EH (cell line): ENCODE data around the gene KRT84.
"Not testable (repeated sequence)": the region's sequence is repeated elsewhere in the genome, so short reads cannot be mapped to it uniquely, and the experiment has no call there.

ENCODE experiments used
- DNase-seq: peaks from one replicate; pipeline ENCODE4 v3.0.0-alpha.2; 2015; ENCODE audit warnings: low read depth

Gene KRT84

DNA sequence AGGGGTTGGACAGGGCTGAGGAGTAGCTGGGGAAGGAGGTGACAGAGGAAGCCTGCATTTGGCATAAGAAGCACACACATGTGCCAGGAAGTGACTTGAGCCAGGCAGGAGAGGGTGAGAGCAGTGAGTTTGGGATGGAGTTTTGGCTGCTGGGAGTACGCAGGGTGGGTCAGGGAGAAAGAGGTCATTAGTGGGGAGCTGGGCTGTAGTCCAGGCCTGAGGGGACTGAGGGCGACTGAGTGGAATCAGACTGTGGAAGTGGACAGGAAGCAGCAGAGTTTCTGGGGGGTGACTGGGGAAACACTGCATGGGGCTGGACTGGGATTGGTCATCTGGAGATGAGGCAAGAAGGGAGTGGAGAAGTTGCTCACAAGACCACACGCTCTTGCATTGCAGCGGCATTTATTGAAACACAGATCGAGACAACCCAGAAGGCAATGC is 25.8 kb downstream of the KRT84 start:
- no peak for DNase-seq

DNA sequence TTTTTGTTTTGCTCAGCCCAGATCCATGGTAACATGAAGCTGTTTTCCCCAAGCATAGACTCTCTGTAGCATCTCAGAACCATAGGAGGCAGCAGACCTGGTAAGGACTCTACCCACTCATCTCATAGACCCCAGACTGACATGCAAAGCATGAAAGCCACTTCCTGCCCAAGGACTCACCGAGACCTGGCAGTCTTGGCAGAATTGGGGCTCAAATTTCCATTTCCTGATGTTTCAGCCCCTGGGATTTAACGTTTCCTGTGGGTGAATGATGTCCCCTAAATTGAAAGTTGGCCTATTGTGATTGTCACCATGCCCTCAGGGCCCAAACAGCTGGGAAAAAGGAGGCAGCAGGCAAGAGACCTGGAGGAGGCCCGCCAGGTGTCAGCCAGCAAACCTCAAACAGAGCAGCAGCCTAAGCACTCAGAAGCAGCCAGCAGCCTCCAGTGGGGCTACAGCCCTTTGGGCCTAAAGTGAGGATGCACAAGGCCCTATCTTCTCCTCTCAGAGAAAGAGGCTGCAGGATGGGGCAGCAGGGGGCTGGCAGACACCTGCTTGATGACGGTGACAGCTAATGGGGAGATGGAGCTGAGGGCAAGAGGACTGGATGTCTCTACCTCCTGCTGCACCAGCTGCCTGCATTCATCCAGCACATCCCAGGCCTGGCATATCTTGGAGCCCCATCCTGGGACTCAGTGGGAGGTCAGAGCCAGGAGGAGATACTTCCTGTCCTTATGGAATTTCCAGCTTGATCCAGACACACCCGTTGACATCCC is 26.7 kb downstream of the KRT84 start:
- peak; percentile 42 for DNase-seq

DNA sequence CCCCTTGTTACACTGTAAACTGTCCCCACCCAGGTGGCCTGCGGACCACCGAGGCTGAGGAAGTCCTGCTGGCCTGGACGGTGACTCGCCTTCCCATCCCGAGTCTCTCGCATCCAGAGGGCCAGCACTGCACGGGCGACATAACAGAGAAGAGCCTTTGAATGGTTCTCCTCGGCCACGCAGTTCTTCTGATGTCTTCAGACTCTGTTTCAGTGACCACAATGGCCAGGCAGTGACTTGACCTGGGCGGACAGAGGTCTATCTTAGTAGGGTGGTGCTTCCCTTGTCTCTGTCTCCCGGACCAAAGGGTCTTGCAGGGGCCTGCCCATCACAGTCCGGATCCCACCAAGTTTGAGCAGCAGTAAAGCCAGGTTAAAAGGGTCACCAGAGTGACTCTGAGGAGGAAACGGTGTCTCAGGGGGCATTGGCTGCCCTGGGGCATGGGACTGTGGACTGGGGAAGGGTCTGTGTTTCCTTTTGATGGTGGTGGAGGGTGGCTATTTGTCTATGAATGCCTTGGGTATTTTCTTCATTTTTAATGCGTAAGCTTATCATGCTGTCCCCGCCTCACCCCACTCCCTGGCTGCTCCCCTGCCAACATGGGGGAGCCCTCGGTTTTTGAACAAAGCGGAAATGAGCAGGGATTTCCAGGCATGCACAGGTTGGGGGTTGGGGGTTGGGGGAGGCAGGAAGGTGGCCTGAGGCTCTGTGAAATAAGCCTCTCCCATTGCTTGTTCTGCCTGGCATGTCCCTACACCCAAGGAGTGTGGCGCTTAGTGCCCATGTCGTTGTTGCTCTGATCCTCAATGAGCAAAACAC is 28.5 kb downstream of the KRT84 start:
- DNase-seq = no peak

DNA sequence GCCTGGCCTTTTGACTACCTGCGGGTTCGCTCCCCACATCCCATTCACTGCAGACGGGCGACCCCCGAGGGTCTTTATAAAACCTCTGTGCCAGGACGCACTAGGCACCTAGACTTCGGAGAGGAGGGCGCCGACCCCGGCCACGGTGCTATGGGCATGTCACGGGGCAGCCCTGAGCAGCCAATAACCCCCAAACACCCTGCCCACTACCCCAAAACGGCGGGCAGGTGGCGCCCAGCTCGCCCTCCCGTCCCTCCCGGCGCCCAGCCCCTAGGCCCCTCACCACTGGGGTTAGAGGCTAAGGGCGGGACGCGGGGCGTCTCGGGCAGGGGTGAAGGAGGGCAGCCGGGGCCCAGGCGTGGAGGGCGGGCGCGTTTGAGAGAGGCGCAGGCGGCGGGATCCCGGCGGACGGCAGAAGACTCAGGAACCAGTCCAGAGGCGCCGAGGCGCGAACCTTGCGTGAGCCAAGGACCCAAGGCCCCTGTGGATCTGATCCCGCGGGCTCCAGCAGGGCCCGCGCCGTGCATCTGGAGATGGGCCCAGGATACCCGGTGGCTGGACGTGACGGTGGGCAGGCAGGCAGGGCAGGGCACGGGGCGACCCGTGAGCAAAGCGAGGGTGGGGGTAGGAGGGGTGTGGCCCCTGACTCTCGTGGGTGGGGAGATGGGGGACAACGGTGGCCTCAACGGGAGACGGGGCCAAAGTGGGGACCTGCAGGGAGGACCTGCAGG is 29.3 kb downstream of the KRT84 start:
- no peak for DNase-seq

DNA sequence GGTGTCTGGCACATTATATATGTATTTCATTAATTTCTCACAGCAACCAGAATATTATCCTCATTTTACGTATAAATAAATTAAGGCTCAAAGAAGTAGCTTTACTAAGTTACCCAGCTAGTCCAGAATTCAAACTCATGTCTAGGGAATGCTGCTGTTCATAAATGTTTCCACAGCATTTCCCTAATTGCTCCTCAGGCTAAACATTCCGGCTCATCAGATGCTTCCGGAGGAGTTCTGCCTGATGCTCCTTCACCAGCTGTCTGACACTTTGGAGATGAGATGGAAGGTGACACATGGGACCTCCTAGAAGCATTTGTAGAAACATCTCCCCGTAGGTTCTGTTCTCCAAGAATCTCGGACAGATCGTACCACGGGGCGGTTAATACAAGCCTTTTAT is 30.3 kb downstream of the KRT84 start:
- DNase-seq = peak; percentile 84

DNA sequence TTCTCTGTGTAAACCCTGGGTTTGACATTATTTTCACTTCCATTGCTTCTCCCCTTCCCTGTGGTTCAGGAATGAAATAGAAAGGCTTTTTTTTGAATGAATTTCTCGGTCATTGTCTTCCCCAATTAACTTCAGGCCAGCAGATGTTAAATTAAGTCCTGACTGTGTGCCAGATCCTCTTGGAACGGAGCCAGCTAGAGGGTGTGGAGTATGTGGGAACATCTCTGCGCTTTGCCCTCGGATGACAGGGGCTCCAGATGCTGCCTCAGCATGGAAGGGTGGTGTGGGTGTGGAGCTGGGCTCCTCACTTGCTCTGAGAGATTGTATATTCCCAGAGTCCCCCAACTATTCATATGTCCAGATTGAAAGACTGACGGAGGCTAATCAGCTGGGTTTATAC is 31.3 kb downstream of the KRT84 start:
- peak; percentile 21 for DNase-seq

DNA sequence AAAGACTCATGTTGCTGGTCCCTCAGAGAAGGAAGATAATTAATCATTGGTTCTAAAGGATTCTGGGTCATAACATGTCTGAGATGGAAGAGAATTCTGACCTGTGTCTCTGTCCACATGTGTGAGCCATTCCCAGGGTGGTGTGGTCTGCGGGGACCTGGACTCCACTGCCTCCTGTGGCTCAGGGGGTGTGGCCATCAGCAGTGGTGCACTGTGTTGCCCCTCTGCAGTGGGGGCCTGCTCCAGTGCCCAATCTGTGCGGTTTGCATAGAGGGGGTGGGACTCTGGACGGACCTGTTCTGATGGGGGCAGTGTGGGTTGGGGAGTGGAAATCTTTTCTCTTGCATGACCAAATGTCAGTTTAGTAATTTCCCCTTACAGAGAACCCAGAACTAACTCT is 31.7 kb downstream of the KRT84 start:
- no peak for DNase-seq

DNA sequence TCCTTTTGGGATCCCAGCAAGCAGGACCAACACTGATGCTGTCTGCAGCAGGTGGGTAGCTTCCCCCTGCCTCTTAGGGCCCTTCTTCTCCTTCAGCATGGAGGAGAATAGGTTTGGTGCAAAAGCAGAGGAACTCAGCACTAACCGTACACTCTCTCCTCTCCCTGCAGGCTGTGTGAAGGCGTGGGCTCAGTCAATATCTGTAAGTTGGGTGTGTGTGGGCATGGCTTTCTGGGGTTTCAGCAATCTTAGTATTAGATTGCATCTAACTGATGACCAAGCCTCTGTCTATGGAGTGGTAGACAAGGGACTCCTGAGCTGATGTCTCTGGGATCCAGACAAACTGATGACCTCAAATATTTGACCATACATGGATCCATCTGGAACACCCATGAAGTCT is 32.5 kb downstream of the KRT84 start:
- DNase-seq = no peak

DNA sequence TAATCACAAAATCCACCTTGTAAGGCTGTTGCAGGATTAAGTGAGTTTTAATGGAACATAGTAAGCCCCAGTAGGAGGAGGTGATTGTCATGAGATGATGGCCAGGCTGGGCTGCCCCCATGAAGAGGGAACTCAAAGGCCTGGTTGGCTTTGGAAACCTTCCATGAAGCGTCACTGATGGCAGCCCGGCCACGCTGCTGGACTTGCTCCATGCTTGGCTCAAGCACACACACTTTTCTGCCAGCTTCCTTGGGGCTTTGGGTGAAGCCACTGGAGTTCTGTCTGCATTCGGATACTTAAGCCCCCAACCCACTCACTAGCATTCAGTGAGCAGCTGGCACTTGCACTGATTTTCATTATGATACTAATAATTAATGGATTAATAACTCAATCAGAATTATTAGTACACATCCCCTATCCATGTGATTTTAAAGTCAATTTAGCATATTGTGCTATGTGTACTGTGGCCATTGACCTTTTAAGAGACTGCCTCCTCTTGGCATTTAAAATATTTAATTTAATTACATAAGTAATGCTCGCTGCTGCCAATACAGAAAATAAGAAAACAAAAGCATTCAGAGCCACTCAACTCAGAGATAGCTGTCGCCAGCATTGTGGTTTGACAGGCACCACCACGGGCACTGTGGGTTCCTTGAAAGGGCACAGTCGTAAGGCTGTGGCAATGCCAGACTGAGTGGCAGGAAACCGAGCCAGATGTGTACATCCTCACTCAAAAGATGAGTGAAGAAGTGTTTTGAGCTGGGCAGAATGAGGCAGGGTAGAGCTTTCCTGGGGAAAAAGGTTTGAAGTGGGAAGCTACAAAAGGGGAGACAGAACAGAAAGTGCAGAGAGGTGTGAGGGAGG is 34.0 kb downstream of the KRT84 start:
- DNase-seq = no peak

DNA sequence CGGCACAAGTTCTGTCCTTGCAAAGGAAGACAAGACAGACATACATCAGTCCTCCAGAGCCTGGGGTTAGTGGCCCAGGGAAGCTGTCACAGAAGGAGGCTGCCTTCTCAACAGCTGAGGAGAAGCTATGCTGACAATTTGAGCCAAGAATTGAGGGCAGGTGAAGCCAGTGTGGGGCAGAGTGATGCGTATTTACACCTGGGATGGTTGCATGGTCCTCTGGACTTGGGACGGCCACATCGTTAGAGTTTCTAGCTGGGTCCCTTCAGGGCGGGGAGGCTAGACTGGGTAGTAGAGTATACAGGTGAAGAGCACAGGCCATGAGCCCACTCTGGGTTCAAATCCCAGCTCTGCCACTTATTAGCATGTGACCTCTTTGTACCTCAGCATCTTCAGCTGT is 34.7 kb downstream of the KRT84 start:
- no peak for DNase-seq

DNA sequence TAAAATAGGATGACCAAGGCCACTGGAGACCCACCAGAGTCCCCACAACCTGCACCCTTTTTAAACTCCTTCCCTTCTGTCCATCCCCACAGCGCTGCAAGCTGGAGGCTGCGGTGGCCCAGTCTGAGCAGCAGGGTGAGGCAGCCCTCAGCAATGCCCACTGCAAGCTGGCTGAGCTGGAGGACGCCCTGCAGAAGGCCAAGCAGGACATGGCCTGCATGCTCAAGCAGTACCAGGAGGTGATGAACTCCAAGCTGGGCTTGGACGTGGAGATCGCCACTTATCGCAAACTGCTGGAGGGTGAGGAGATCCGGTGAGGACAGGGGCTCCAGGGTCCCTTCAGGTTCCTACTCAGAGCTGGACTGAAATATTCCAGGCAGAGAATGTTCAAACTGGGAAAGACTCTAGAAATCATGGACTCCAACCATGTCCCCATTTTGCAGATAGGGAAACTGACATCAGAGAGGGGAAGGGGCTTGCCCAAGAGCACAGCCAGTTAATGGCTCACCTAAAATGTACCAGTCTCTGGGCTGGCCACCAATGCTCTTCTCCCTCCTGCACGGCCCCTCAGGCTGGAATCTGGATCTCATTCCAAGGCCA is 35.3 kb downstream of the KRT84 start:
- no peak for DNase-seq

DNA sequence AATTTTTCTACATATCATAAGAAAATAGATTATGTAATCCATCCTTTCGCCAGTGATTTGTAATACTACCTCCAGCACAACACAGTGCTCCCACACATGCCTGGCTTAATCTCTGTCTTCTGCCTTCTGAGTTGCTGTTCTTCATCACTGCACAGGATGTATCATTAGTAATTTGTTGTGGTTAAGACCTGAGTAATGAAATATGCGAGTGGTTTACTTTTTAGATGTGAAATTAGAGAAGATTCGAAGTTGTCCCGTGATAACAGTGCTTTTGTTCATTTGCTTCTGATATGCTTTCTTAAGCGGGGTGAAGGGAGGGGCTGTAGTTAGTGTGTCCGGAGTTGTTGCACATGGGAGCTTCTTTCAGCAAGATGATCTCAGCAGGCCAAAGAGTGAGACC is 36.3 kb downstream of the KRT84 start:
- DNase-seq = peak; percentile 10

DNA sequence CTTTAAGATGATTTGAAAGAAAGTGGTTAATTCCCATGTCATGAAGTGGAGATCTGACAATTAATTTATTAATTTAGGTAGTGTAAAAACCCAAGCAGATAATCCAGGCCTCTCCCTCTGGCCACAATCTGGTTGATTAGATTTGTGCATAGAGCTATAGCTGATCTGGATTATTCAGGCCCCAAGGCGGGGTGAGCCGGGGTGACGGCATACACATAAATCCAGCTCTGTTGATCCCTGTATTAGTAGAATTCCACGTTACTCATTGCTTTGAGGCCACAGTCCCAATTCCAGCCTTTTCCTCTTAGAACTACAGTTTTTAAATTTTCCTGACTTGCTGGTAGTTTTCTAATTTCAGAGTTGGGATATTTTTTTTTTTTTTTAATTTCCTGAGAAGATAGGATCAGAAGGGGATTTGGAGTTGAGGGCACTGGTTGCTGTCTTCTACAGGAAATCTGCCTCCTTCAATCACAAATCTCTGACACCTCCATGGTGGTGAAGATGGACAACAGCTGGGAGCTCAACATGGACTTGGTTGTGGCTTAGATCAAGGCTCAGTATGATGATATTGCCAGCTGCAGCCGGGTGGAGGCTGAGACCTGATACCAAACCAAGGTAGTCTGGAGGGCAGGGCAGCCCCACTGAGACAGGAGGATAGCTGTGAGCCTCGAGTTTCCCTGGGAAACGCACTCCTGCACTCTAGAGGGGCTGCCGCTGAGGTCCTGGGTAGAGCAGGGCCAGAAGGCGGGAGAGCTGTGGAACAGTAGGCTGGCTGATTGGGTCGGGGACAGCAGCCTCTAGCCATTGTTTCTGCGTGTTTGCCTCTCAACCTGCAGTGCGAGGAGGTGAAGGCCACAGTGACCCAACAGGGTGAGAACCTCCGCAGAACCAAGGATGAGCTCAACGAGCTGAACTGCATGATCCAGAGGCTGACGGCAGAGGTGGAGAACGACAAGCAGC is 37.6 kb downstream of the KRT84 start:
- DNase-seq = no peak

DNA sequence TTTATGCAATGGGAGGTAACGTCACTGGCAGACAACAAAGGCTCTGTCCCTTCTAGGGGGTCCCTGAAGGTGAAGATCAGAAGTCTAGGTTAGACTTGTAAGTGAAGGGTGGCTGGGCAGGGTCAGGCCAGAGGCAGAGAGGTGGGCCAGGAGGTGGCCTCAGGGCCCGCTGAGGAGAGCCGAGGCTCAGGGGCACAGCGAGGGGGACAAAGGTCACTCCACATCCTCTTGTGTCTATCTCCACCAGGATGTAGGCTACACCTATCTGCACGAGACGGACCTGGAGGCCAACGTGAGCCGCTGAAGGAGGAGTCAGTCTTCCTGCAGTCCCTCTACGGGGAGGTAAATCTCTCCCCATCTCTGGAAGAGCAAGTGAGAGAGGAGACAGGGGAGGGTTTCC is 38.4 kb downstream of the KRT84 start:
- DNase-seq = no peak

DNA sequence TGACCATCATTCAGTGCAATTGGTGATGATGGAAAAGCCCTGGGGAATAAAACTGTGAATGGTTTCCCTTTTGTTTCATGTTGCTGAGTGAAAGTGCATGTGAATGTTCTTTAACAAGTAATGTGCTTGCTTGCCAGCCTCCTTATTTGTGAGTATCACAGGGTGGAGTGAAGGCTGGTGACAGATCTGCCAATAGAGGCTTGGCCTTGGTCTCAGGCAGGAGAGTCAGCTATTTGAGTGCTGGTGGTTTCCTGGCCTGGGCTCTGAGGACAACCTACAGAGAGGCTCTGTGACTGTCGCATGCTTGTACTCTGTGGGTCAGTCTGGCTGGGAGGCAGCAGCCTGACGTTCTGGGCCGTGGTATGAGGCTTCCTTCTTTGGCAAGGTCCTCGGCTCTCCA is 38.9 kb downstream of the KRT84 start:
- no peak for DNase-seq

DNA sequence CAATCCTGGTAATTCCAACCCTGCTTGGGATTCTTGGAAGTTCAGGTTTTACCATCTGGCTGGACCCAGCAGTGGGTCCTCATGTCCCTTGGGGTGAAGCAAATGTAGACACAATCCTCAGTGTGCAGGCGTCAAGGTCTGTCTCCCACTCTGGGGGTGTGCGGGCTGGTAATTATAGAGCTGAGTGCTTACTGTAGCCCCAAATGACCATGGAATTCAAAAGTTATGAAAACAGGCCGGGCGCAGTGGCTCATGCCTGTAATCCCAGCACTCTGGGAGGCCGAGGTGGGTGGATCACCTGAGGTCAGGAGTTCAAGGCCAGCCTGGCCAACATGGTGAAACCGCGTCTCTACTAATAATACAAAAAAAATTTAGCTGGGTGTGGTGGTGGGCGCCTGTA is 40.4 kb downstream of the KRT84 start:
- DNase-seq = not testable (repeated sequence)

DNA sequence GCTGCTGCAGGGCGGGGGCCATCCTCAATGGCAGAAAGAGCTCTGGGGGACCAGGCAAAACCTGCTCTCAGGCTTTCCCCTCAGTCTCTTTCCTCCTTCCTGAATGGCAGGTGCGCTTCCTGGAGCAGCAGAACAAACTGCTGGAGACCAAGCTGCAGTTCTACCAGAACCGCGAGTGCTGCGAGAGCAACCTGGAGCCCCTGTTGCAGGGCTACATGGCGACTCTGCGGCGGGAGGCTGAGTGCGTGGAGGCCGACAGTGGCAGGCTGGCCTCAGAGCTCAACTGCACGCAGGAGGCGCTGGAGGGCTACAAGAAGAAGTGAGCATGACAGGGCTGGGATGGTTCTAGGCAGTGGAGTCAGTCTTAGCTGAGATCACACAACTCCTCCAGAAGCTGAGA is 41.3 kb downstream of the KRT84 start:
- DNase-seq = no peak

DNA sequence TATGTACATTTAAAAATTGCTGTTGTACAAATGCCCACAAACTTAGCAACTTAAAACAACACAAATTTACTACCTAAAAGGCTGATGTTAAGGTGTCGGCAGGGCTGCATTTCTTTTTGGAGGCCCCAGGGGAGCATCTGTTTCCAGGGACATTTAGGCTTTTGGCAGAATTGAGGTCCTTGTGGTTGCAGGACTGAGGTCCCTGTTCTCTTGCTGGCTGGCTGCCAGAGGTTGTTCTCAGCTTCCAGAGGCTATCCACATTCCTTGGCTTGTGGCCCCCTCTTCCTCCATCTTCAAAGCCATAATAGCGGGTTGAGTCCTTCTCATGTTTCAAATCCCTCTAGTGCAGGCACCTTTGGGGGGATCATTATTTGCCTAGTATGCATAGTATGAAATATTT is 41.9 kb downstream of the KRT84 start:
- DNase-seq = no peak

DNA sequence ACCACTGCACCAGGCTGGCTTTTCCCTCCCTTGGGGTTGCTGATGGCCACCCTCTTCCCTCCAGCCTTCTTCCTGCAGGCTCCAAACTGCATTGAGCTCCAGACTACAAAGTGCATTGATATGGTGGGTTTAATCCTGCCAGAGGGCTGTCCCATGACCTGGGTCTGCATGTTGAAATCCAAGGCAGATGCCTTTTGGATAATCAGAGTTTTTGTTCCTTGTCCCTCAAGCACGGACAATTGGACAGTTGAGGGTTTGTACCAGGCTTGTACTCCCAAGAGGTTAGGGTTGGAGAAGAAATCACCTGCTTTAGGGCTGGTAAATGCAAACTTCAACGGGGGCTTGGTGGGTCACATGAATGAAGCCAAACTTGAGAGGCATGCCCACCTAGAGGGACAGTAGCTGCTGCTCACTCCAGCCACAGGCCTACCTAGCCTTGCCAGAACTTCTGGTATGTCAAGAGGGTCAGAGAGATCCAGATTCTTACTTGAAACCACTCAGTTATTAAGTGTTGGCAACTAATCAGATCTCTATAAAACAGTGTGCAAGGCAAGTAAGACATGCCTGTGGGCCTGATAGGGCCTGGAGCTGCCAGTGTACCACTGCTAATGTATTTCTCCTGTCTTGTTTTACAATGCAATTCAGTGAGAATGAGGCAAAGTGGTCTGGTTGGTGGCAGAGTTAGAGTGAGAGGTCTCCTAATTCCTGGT is 42.5 kb downstream of the KRT84 start:
- DNase-seq = no peak
